Ammon's horn (tissue), 1 donor: Measurements from ENCODE around the gene PCDHGB5.
A peak's percentile ranks its signal among the peaks of the same experiment; 100 is the strongest.
"Not testable (repeated sequence)": the region's sequence is repeated elsewhere in the genome, so short reads cannot be mapped to it uniquely, and the experiment has no call there.

ENCODE experiments used
- DNase-seq: peaks from one replicate; pipeline ENCODE4 v3.0.0-alpha.2; 2016; ENCODE audit warnings: low spot score

The PCDHGB5 gene

GRCh38 chr5:141397756-141398551 lies at the start of gene PCDHGB5:
Gene PCDHGB5 (plus strand): TSS chr5:141397947. CDS start chr5:141398128, 181 bp downstream.
- DNase-seq, result not testable (repeated sequence)

GRCh38 chr5:141349917-141350619 lies 47.7 kb upstream of the PCDHGB5 start, which contains the start of gene PCDHGB1:
Gene PCDHGB1 (plus strand): TSS chr5:141350099. CDS start chr5:141350261, 162 bp downstream.
- DNase-seq, result peak; percentile 44

- no peak for DNase-seq
These were observed 46.2 kb upstream of the PCDHGB5 start for GRCh38 chr5:141351591-141351990.

- DNase-seq, result no peak
These were observed 42.8 kb upstream of the PCDHGB5 start, which contains the start of gene PCDHGA4 for GRCh38 chr5:141354900-141355469. Gene PCDHGA4 (plus strand): TSS chr5:141355021. CDS start chr5:141355108, 87 bp downstream.

- DNase-seq, result no peak
These were observed 42.1 kb upstream of the PCDHGB5 start for GRCh38 chr5:141355641-141356040.

- DNase-seq, result no peak
These were observed 41.6 kb upstream of the PCDHGB5 start for GRCh38 chr5:141356133-141356532.

- no peak for DNase-seq
These were observed 40.8 kb upstream of the PCDHGB5 start for GRCh38 chr5:141356950-141357349.

- DNase-seq, result peak; percentile 30
These were observed 37.8 kb upstream of the PCDHGB5 start, which contains the start of gene PCDHGB2 for GRCh38 chr5:141359790-141360426. Gene PCDHGB2 (plus strand): TSS chr5:141359994. CDS start chr5:141360136, 142 bp downstream.

- no peak for DNase-seq
These were observed 37.1 kb upstream of the PCDHGB5 start for GRCh38 chr5:141360685-141361084.

GRCh38 chr5:141362719-141363118 lies 35.0 kb upstream of the PCDHGB5 start:
- DNase-seq, result no peak

- no peak for DNase-seq
These were observed 33.6 kb upstream of the PCDHGB5 start, which contains the start of gene PCDHGA5 for GRCh38 chr5:141363952-141364660. Gene PCDHGA5 (plus strand): TSS chr5:141364162. CDS start chr5:141364331, 169 bp downstream.

- no peak for DNase-seq
These were observed 31.5 kb upstream of the PCDHGB5 start for GRCh38 chr5:141366016-141366896.

GRCh38 chr5:141369994-141370848 lies 27.5 kb upstream of the PCDHGB5 start, which contains the start of gene PCDHGB3:
Gene PCDHGB3 (plus strand): TSS chr5:141370242. CDS start chr5:141370395, 153 bp downstream.
- DNase-seq, result peak; percentile 16

GRCh38 chr5:141371572-141372475 lies 25.9 kb upstream of the PCDHGB5 start:
- DNase-seq, result no peak

- no peak for DNase-seq
These were observed 24.0 kb upstream of the PCDHGB5 start, which contains the start of gene PCDHGA6 for GRCh38 chr5:141373673-141374317. Gene PCDHGA6 (plus strand): TSS chr5:141373891. CDS start chr5:141374084, 193 bp downstream.

- DNase-seq, result no peak
These were observed 23.1 kb upstream of the PCDHGB5 start for GRCh38 chr5:141374627-141375026.

GRCh38 chr5:141375444-141376155 lies 22.1 kb upstream of the PCDHGB5 start:
- not testable (repeated sequence) for DNase-seq
